GM21825 (cell line): Measurements from ENCODE around the gene GOLGA2.

ENCODE experiments used
- ATAC-seq: cut with Tn5 transposase; IDR thresholded peaks from one replicate; pipeline ENCODE4 v1.9.1; 2021; ENCODE audit warnings: mild to moderate bottlenecking, moderate library complexity; ENCODE audit not compliant: unreplicated experiment

The GOLGA2 gene, protein sequence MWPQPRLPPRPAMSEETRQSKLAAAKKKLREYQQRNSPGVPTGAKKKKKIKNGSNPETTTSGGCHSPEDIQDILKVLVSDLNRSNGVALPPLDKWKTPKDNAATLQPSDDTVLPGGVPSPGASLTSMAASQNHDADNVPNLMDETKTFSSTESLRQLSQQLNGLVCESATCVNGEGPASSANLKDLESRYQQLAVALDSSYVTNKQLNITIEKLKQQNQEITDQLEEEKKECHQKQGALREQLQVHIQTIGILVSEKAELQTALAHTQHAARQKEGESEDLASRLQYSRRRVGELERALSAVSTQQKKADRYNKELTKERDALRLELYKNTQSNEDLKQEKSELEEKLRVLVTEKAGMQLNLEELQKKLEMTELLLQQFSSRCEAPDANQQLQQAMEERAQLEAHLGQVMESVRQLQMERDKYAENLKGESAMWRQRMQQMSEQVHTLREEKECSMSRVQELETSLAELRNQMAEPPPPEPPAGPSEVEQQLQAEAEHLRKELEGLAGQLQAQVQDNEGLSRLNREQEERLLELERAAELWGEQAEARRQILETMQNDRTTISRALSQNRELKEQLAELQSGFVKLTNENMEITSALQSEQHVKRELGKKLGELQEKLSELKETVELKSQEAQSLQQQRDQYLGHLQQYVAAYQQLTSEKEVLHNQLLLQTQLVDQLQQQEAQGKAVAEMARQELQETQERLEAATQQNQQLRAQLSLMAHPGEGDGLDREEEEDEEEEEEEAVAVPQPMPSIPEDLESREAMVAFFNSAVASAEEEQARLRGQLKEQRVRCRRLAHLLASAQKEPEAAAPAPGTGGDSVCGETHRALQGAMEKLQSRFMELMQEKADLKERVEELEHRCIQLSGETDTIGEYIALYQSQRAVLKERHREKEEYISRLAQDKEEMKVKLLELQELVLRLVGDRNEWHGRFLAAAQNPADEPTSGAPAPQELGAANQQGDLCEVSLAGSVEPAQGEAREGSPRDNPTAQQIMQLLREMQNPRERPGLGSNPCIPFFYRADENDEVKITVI

GRCh38 chr9:128275198-128276007, at the start of gene GOLGA2:
Gene GOLGA2 (minus strand): TSS chr9:128276007. CDS start chr9:128275976, 31 bp downstream.
- peak; percentile 44 for ATAC-seq

- ATAC-seq = no peak
Measured at GRCh38 chr9:128324401-128324800, 48.6 kb upstream of the GOLGA2 start.

GRCh38 chr9:128323791-128324190, 48.0 kb upstream of the GOLGA2 start:
- no peak for ATAC-seq

DNA sequence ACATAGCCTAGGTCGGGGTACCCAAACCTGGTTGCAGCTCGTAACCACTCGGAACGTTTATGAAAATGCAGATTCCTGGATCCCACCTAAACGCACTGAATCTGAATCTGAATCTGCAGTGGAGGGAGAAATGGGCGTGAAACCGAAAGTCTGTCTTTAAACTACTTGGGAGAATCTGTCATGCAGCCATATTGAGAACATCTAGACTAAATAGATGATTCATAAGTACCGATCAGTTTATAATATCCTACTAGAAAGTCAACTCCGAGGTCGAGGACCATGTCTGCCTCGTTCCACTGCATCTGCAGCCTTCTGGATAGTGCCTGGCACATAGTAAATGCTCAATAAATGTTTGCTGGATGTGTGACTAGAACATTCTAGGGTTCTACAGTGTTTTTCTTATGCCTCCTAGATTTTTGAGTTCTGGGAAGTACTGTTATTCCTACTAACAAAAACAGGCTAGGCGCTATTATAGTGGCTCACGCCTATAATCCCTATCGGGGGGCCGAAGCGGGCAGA, 47.5 kb upstream of the GOLGA2 start:
- peak; percentile 5 for ATAC-seq

DNA sequence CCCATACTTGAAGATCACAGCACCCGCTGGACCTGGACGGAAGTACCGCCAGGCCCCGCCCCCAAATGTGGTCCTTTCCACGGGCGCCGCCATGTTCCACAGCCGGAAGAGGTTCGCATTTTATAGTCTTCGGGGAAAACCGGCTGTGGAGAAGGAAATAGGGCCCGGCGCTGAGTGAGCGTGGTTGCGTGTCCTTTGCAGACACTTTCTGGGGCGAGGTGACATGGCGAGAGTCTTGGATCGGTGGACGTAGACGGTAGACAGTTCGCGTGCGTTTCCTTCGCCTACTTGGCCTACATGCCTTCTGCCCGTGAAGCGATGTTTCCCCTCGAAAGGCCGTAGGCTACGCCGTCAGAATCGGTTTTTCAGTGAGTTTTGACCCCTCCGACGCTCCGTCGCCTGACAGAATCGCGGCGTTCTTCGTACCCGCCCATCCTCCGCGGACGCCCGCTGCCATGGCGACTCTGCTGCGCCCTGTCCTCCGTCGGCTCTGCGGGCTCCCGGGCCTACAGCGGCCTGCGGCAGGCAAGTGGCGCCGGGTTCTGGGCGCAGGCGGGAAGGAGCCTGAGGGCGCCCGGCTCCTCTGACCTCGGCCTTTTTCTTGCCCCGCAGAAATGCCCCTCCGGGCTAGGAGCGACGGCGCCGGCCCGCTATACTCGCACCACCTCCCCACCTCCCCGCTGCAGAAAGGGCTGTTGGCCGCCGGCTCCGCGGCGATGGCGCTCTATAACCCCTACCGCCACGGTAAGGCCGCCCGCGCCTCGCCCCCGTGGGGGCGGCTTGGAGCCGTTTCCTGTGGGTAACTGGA, 46.8 kb upstream of the GOLGA2 start, which contains the start of the genes COQ4 and TRUB2:
COQ4 (plus strand) TSS at position 436 of the 808 bp plus-strand sequence; CDS start at position 456, 20 bp downstream.
TRUB2 (minus strand) TSS at position 44 of the 808 bp plus-strand sequence; CDS start at position 5, 39 bp downstream.
- peak; percentile 71 for ATAC-seq

DNA sequence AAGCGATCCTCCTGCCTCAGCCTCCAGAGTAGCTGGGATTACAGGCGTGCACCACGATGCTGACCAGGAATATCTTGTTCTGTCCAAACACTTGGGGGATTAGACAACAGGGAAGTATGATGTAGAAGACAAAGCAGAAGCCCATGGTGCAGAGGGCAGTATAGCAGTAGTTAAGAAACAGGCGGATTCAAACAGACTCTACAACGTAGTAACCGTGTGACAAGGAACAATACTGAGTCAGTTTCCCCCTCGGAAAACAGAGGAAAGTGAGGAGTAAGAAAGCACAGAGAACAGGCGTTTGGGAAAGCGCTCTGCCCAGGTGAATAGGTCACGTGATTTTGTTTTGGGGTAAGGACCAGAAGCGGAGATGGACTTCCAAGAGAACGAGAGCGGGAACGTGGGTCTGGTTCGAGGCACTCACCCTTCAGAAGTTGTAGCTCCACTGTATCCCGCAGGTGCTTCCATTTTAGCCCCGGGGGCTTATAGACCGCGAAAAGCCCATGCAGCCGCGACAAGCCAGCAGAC, 46.1 kb upstream of the GOLGA2 start:
- ATAC-seq = peak; percentile 19

DNA sequence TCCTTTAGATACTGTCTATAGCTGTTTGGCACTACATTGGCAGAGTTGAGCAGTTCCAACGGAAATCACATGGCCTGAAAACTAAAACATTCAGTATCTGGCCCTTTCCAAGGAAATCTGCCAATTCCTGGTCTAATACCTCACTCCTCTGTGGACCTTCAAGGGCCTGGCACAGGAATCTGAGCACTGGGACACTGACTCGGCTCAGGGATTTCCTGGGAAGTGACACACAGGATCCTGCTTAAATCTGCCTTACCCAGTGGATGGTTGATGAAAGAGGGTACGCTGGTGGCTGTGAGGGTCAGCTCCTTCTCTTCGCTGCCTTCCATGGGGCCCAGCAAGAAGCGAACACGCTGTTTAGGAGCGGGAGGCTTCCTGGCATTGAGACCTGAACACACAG, 45.5 kb upstream of the GOLGA2 start:
- no peak for ATAC-seq

- ATAC-seq = no peak
Measured at GRCh38 chr9:128317629-128318028, 41.8 kb upstream of the GOLGA2 start.

DNA sequence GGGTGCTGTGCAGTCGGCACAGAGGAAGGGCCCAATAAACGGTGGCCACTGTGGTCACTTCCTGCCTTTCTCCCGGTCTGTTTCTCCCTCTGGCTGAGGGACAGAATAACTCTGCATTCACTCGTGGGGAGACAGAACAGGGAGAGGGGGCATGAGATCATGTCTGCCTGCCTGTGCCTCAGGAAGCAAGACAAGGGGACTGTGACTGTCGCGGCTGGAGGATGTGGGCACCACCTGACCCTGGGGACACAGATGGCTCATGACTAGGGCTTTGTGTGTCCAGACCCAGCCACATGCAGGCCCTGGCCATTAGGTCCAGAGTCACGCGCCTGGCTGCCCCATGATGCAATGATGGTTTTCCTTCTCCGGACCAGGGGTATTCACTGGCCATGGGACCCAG, 40.6 kb upstream of the GOLGA2 start:
- no peak for ATAC-seq

GRCh38 chr9:128314697-128315096, 38.9 kb upstream of the GOLGA2 start:
- ATAC-seq = no peak

- ATAC-seq = no peak
Measured at GRCh38 chr9:128310461-128310860, 34.7 kb upstream of the GOLGA2 start.

DNA sequence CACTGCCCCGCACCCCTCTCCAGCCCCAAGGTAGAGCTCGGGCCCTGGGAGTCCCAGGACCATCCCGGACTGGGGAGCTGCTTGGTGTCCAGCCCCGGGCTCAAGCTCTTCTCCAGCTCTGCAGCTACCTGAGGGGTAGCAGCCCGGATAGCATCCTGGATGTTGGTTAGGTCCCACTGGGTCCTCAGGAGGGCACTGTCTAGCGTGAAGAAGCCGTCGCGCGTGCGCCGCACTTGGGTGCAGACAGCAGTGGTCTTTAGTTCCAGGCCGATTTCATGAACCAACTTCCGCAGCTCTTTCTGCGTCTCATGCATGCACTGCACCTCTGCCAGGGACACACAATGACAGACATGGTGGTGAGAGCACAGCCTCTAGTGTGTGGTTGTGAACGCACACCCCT, 33.7 kb upstream of the GOLGA2 start:
- no peak for ATAC-seq

- ATAC-seq = no peak
Measured at GRCh38 chr9:128304971-128305288, 29.1 kb upstream of the GOLGA2 start.

GRCh38 chr9:128304136-128304970, 28.5 kb upstream of the GOLGA2 start:
- no peak for ATAC-seq

GRCh38 chr9:128298535-128299482, 23.0 kb upstream of the GOLGA2 start:
- ATAC-seq = no peak

DNA sequence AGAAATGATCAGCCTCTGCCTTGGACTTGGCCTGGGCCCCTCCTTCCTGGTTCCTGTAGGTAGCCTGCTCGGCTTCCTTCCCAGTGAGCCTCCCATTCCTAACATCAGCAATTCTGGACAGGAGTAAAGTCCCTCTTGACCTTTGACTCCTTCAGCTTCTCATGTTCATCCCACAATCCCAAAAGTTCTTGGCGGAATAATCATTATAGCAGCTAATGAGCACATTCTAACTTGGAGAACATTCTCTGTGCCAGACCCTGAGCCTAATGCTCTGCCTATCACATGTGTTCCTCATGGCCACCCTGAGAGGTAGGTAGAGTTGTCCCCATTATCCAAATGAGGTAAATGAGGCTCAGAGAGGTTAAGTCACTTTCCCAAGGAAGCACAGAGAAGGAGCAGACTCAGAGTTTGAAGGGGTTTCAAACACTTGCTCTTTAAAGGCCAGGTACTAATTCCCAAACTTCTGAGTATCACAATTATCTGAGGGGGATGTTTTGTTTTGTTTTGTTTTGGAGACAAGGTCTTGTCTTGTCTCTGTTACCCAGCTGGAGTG, 21.5 kb upstream of the GOLGA2 start:
- no peak for ATAC-seq
